Lung (tissue), 12 donors: ENCODE results near the gene PPP4R1. TPM values are rescaled to one million over a fixed set of nuclear protein-coding genes. Genes with fewer than 3 reads are reported as not detected.

Source experiments
- ATAC-seq: fragments of 200-7000 bp; cut with Tn5 transposase; one replicate; pipeline ENCODE4 v1.9.1; 2020; ENCODE audit warnings: moderate number of reproducible peaks; ENCODE audit not compliant: insufficient read depth, low FRiP score
- DNase-seq, 3 donors: peaks; one replicate each; pipeline ENCODE4 v3.0.0-alpha.2; 2013 to 2017
- H3K27ac ChIP-seq, 2 donors: one replicate each; pipeline ENCODE4 v1.5.1; 2013; ENCODE audit warnings: mild to moderate bottlenecking in 2 of 2, moderate library complexity in 2 of 2, control low read depth in 1 of 2, inconsistent platforms in 1 of 2, low read depth in 1 of 2, low read length in 1 of 2
- H3K27me3 ChIP-seq, 3 donors: one replicate each; pipeline ENCODE4 v1.5.1; 2013; ENCODE audit warnings: low read length in 2 of 3; ENCODE audit not compliant: control insufficient read depth in 3 of 3, insufficient read depth in 3 of 3
- H3K36me3 ChIP-seq, 4 donors: one replicate each; pipeline ENCODE4 v1.5.1; 2013; ENCODE audit warnings: low read length in 4 of 4, mild to moderate bottlenecking in 1 of 4, moderate library complexity in 1 of 4; ENCODE audit not compliant: control insufficient read depth in 4 of 4, insufficient read depth in 4 of 4
- H3K4me1 ChIP-seq, 5 donors: one replicate each; pipeline ENCODE4 v1.5.1; 2013; ENCODE audit warnings: low read length in 5 of 5, mild to moderate bottlenecking in 2 of 5, moderate library complexity in 1 of 5; ENCODE audit not compliant: control insufficient read depth in 5 of 5, insufficient read depth in 5 of 5
- H3K4me3 ChIP-seq: one replicate; pipeline ENCODE4 v1.5.1; 2013; ENCODE audit warnings: mild to moderate bottlenecking, control low read depth, moderate library complexity
- H3K9ac ChIP-seq, 2 donors: one replicate each; pipeline ENCODE4 v1.5.1; 2013; ENCODE audit warnings: low read length in 2 of 2, control low read depth in 1 of 2; ENCODE audit not compliant: insufficient read depth in 1 of 2
- H3K9me3 ChIP-seq, 4 donors: one replicate each; pipeline ENCODE4 v1.5.1; 2013; ENCODE audit warnings: low read length in 3 of 4, mild to moderate bottlenecking in 1 of 4, moderate library complexity in 1 of 4; ENCODE audit not compliant: control insufficient read depth in 4 of 4, insufficient read depth in 3 of 4
- CTCF ChIP-seq: IDR thresholded peaks from 2 replicates; pipeline ENCODE4 v1.5.1; 2012; ENCODE audit warnings: mild to moderate bottlenecking; ENCODE audit errors: control extremely low read depth, extremely low read depth
- WGBS, 2 donors: extraction: QIAGEN DNeasy Blood & Tissue Kit; methylation state at CpG; one replicate each; pipeline ENCODE4 v1.1.7; 2013; 5-methylcytosine and 5-hydroxymethylcytosine counted together
- polyA plus RNA-seq, 2 donors: library from polyadenylated mRNA; stranded (reverse); fragments of 200-250 nt; gene quantifications; one replicate each; pipeline ENCODE4 v1.2.1, GENCODE V29; 2013
- total RNA-seq, 2 donors: library from RNA; depleted of rRNA in 1 of 2; stranded (reverse); fragments of >200 nt in 1 of 2; gene quantifications; one replicate each; pipeline ENCODE4 v1.2.1, GENCODE V29; 2014 to 2021
- donor health status: control.
- donor health status: control.
- donor health status: Bipolar disorder and iron deficiency.
- donor health status: healthy.
- donor health status: DM: yes; HTN: yes; CAD: no.

PPP4R1 gene
- total and polyA plus RNA-seq, 4 donors = 34.4 to 190 (median 99.0) TPM

- H3K27ac ChIP-seq = no peak overlapping the region
These were observed 77.8 kb downstream of the PPP4R1 start for GRCh38 chr18:9536354-9537152.

GRCh38 chr18:9535430-9535991 lies 78.8 kb downstream of the PPP4R1 start:
- peak overlapping the region in 1 of 2 donors; percentile 54 for H3K27ac ChIP-seq
- no peak overlapping the region for H3K9ac ChIP-seq
- H3K4me3 ChIP-seq = no peak overlapping the region
- ATAC-seq (no peak), DNase-seq (peak; percentile 57 to 78 (median 77))
- peaks cover 0 to 4% (median 0%) of the 10 kb centered on the region in 4 donors for H3K9me3 ChIP-seq
- H3K36me3 ChIP-seq = peaks cover 12 to 35% (median 28%) of the 10 kb centered on the region in 4 donors
- TF ChIP-seq CTCF = no peak
- no peaks in the 10 kb centered on the region for H3K4me1 ChIP-seq
- no peaks in the 10 kb centered on the region for H3K27me3 ChIP-seq
- WGBS, 2 donors = 76 to 84% methylated on average over 27 of the region's 27 CpGs

More at GRCh38 chr18:9536354-9537152, 77.8 kb downstream of the PPP4R1 start:
- H3K9me3 ChIP-seq = peaks cover 0 to 4% (median 0%) of the 10 kb centered on the region in 4 donors
- H3K4me1 ChIP-seq = no peaks in the 10 kb centered on the region
- no peak overlapping the region for H3K4me3 ChIP-seq
- H3K9ac ChIP-seq = no peak overlapping the region
- H3K27me3 ChIP-seq = no peaks in the 10 kb centered on the region
- no peak for TF ChIP-seq CTCF
- no peak for ATAC-seq
- DNase-seq = no peak
- peaks cover 12 to 35% (median 25%) of the 10 kb centered on the region in 4 donors for H3K36me3 ChIP-seq
- 96 to 98% methylated on average over 18 to 19 of the region's 24 CpGs for WGBS, 2 donors

GRCh38 chr18:9534844-9535243 lies 79.5 kb downstream of the PPP4R1 start:
- ATAC-seq (no peak), DNase-seq (no peak)
- Histone ChIP-seq H3K9me3 (peaks cover 0 to 4% (median 0%) of the 10 kb centered on the region in 4 donors), H3K4me1 (no peaks in the 10 kb centered on the region), H3K9ac (no peak overlapping the region), H3K36me3 (peaks cover 16 to 35% (median 28%) of the 10 kb centered on the region in 4 donors), H3K27ac (no peak overlapping the region), H3K4me3 (no peak overlapping the region), H3K27me3 (no peaks in the 10 kb centered on the region)
- 97 to 98% methylated on average over 11 of the region's 11 CpGs for WGBS, 2 donors
- no peak for TF ChIP-seq CTCF
